CD4-positive, alpha-beta T cell (primary cell): Measurements from ENCODE around the gene MRGPRD. TPM values are rescaled to one million over a fixed set of nuclear protein-coding genes. Genes with fewer than 3 reads are reported as not detected.

ENCODE experiments used
- ATAC-seq: fragments of 200-7000 bp; cut with Tn5 transposase; one replicate; pipeline ENCODE4 v1.10.0; 2022; ENCODE audit warnings: mild to moderate bottlenecking; ENCODE audit not compliant: poor library complexity
- CTCF ChIA-PET: fragments of 350-600 bp; sonication (Branson Sonifier 250); formaldehyde crosslinking; loops from one replicate; lab custom pipeline; 2021; ENCODE audit warnings: antibody characterized with exemption, inconsistent platforms; lab: Charles Lee
- POLR2A ChIA-PET: fragments of 350-600 bp; sonication (Branson Sonifier 250); formaldehyde crosslinking; loops from one replicate; lab custom pipeline; 2021; ENCODE audit warnings: antibody characterized with exemption, inconsistent platforms; lab: Charles Lee
- DNase-seq, 14 experiments: peaks; one replicate each; pipeline ENCODE4 v3.0.0-alpha.2; 2013 to 2020; ENCODE audit warnings: mixed read lengths in 2 of 14
- H3K27ac ChIP-seq, 2 donors: one replicate each; pipeline versions ENCODE4 v1.5.1 to v1.7.0; 2013; ENCODE audit warnings: low read length in 2 of 2, low read depth in 1 of 2, mild to moderate bottlenecking in 1 of 2
- H3K27me3 ChIP-seq, 2 experiments: 1 replicate in 1 of 2; 2 replicates in 1 of 2; pipeline versions ENCODE4 v1.6.1 to v1.7.0; 2013; ENCODE audit warnings: low read length in 2 of 2, control low read depth in 1 of 2, mild to moderate bottlenecking in 1 of 2, moderate library complexity in 1 of 2; ENCODE audit not compliant: insufficient read depth in 2 of 2, control insufficient read depth in 1 of 2
- H3K36me3 ChIP-seq: one replicate; pipeline ENCODE4 v1.6.1; 2013; ENCODE audit warnings: low read length, control low read depth; ENCODE audit not compliant: insufficient read depth
- H3K4me1 ChIP-seq: one replicate; pipeline ENCODE4 v1.6.1; 2013; ENCODE audit warnings: low read length, control low read depth; ENCODE audit not compliant: insufficient read depth
- H3K4me3 ChIP-seq: one replicate; pipeline ENCODE4 v1.5.1; 2013; ENCODE audit warnings: mild to moderate bottlenecking, low read length, moderate library complexity
- H3K9me3 ChIP-seq, 2 experiments: 1 replicate in 1 of 2; 2 replicates in 1 of 2; pipeline versions ENCODE4 v1.6.1 to v1.7.0; 2013; ENCODE audit warnings: low read length in 2 of 2, mild to moderate bottlenecking in 2 of 2, control low read depth in 1 of 2, moderate library complexity in 1 of 2; ENCODE audit not compliant: control insufficient read depth in 1 of 2, insufficient read depth in 1 of 2
- H3K27ac Mint-ChIP-seq: one replicate; pipeline ENCODE4 v1.8.0; 2020; ENCODE audit warnings: mixed read lengths
- H3K27me3 Mint-ChIP-seq: one replicate; pipeline ENCODE4 v1.8.0; 2021; ENCODE audit warnings: mixed read lengths
- H3K36me3 Mint-ChIP-seq: one replicate; pipeline ENCODE4 v1.8.0; 2021; ENCODE audit warnings: low read depth, mixed read lengths
- H3K4me1 Mint-ChIP-seq: one replicate; pipeline ENCODE4 v1.8.0; 2021; ENCODE audit warnings: low read depth, mixed read lengths
- H3K4me3 Mint-ChIP-seq: one replicate; pipeline ENCODE4 v1.8.0; 2020; ENCODE audit warnings: mild to moderate bottlenecking, mixed read lengths
- H3K9me3 Mint-ChIP-seq: one replicate; pipeline ENCODE4 v1.8.0; 2020; ENCODE audit warnings: mixed read lengths
- CTCF ChIP-seq: fragments of 200-600 bp; IDR thresholded peaks from one replicate; pipeline ENCODE4 v1.8.0; 2022; ENCODE audit warnings: antibody characterized with exemption, mild to moderate bottlenecking
- intact Hi-C, 2 experiments: fragments of 100-400 bp; cut with DNase I in 1 of 2; cut with micrococcal nuclease in 1 of 2; formaldehyde crosslinking; loops; one replicate each; pipeline versions ENCODE4 v1.15.1 to v1.9.0; 2023 to 2025; cut with DNase I, micrococcal nuclease
- total RNA-seq, 174 experiments: library from RNA in 2 of 174; stranded (reverse) in 2 of 174; gene quantifications; one replicate each; pipeline ENCODE4 v1.2.3 and lab custom pipeline; 2021 to 2026

The MRGPRD gene
- total RNA-seq, 2 experiments from 2014 or later: not detected

- Histone ChIP-seq H3K4me3 (no peak overlapping the region), H3K27me3 (peaks cover 13 to 18% of the 10 kb centered on the region in 2 experiments), H3K9me3 (no peaks in the 10 kb centered on the region), H3K36me3 (no peaks in the 10 kb centered on the region), H3K27ac (no peak overlapping the region), H3K4me1 (peaks cover 7% of the 10 kb centered on the region)
- Mint-ChIP-seq H3K27me3 (peaks cover 8% of the 10 kb centered on the region), H3K27ac (no peak overlapping the region), H3K4me3 (no peak overlapping the region), H3K4me1 (no peaks in the 10 kb centered on the region), H3K9me3 (no peaks in the 10 kb centered on the region), H3K36me3 (no peaks in the 10 kb centered on the region)
- POLR2A ChIA-PET: no interaction called here
- DNase-seq: no peak
- ATAC-seq: no peak
- TF ChIP-seq CTCF: no peak
- intact Hi-C loops: no loop called here
- CTCF ChIA-PET: no interaction called here
Measured at GRCh38 chr11:69017951-69018350, 37.2 kb upstream of the MRGPRD start.

DNA sequence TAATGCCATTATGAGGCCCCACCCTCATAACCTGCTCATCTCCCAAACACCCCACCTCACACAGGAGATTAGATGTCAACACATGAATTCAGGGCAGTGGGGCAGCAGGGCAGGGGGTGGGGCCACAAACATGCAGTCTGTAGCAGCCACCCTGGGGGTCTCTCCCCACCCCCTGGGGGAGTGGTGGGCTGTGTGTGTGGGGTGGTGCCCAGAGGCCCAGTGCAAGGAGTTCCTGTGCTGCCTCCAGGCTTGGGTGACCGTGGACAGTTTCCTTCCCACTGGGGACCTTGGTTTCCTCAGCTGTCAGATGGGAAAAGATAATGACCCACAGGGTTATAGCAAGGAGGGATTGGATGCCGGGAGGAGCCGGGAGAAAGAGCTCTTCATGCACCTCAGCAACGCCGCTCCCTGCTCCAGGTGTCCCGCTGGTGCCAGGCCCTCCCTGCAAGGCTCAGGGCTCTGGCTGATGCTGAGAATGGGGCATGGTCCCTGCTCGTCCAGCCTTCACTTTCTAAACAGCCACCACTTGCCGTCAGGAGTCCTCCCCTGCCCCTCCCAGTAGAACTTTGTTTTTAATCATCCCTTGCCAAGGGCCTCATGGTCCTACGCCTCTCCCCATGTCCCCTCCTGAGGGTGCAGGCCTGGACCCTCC lies 34.2 kb upstream of the MRGPRD start:
- Mint-ChIP-seq H3K36me3 (no peaks in the 10 kb centered on the region), H3K4me1 (peaks cover 5% of the 10 kb centered on the region), H3K27ac (no peak overlapping the region), H3K4me3 (no peak overlapping the region), H3K9me3 (no peaks in the 10 kb centered on the region), H3K27me3 (peaks cover 27% of the 10 kb centered on the region)
- no peak for ATAC-seq
- ChIA-PET CTCF (no interaction called here), POLR2A (no interaction called here)
- Histone ChIP-seq H3K27ac (no peak overlapping the region), H3K36me3 (no peaks in the 10 kb centered on the region), H3K9me3 (peaks cover 0 to 4% of the 10 kb centered on the region in 2 experiments), H3K4me3 (no peak overlapping the region), H3K27me3 (peaks cover 37 to 47% of the 10 kb centered on the region in 2 experiments), H3K4me1 (peaks cover 18% of the 10 kb centered on the region)
- no peak for TF ChIP-seq CTCF
- intact Hi-C loops: no loop called here
- no peak for DNase-seq

- Mint-ChIP-seq H3K27ac (no peak overlapping the region), H3K27me3 (peaks cover 32% of the 10 kb centered on the region), H3K4me3 (no peak overlapping the region), H3K36me3 (no peaks in the 10 kb centered on the region), H3K9me3 (no peaks in the 10 kb centered on the region), H3K4me1 (peaks cover 5% of the 10 kb centered on the region)
- no peak for TF ChIP-seq CTCF
- no peak overlapping the region for H3K27ac ChIP-seq
- H3K9me3 ChIP-seq: peaks cover 0 to 4% of the 10 kb centered on the region in 2 experiments
- no peak for ATAC-seq
- no peaks in the 10 kb centered on the region for H3K36me3 ChIP-seq
- ChIA-PET POLR2A (no interaction called here), CTCF (no interaction called here)
- no peak overlapping the region for H3K4me3 ChIP-seq
- intact Hi-C loops: no loop called here
- DNase-seq: no peak
- H3K27me3 ChIP-seq: peaks cover 37 to 53% of the 10 kb centered on the region in 2 experiments
- H3K4me1 ChIP-seq: peaks cover 18% of the 10 kb centered on the region
Measured at GRCh38 chr11:69014084-69014851, 33.5 kb upstream of the MRGPRD start.
